ENCODE data around the gene IQSEC1. TPM values are rescaled to one million over a fixed set of nuclear protein-coding genes. Genes with fewer than 3 reads are reported as not detected.
A peak's percentile ranks its signal among the peaks of the same experiment; 100 is the strongest.

IQSEC1 gene
- total and polyA plus RNA-seq, 7 experiments from 2014 or later, result 21.1 to 163 (median 70.2) TPM

DNA sequence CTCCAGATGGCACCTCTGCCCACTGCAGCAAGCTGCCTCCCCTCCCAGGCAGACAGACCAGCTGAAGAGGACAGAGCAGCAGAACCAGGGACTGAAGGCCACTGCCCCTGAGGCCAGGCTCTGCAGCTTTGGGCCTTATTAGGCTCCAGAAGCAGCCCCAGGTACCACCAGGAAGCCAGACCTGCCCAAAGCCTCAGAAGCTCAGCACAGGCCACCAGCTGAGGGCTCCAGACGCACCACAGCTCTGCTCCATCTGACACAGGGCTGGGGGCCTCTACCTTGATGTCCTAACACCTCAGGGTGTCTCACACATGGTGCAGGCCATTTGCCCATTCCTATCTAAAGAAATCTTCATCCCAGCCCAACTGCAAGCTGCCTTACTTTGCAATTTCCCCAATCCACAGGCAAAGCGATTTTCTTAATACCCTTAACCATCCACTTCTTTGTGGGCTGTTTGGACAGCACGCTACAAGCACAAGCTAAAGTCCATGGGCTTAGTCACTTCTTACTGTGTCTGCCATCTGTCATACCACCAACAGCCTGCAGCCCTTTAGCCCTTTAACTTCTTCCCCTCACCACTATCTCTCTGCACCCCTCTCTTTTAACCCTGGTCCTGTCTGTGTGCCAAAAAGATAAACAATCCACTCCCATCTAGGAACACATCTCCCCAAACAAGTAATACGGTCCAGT, 112.1 kb downstream of the IQSEC1 start:
- Histone ChIP-seq H3K27me3 (ENCODE audit: control insufficient read depth in 2 of 2, insufficient read depth in 2 of 2, low read length in 2 of 2) (no peaks in the 10 kb centered on the region), H3K27ac (ENCODE audit: low read depth, low read length) (no peak overlapping the region), H3K4me1 (ENCODE audit: control insufficient read depth in 2 of 2, insufficient read depth in 2 of 2, low read length in 2 of 2) (peaks cover 38 to 67% of the 10 kb centered on the region in 2 donors), H3K4me3 (ENCODE audit: low read length) (no peak overlapping the region), H3K36me3 (ENCODE audit: control insufficient read depth in 2 of 3, insufficient read depth in 3 of 3, low read length in 3 of 3) (peaks cover 0 to 8% (median 0%) of the 10 kb centered on the region in 3 experiments), H3K9me3 (ENCODE audit: control insufficient read depth in 2 of 3, low read length in 3 of 3) (no peaks in the 10 kb centered on the region)
- H3K27ac Mint-ChIP-seq, result peak overlapping the region in 8 of 9 donors; percentile 18 to 83 (median 50)
- peak overlapping the region in 9 of 10 donors; percentile 0 to 87 (median 75) for H3K4me3 Mint-ChIP-seq
- H3K27me3 Mint-ChIP-seq, result no peaks in the 10 kb centered on the region
- ChIA-PET CTCF (interaction anchor here (0.7 to 0.8 kb wide), 2 partner anchors 13 to 130 kb away, joined by 3 to 4 read pairs; no protein-coding TSS in a partner anchor), POLR2A (interaction anchor here (1.4 to 3.5 kb wide), 2 partner anchors 11 to 15 kb away, joined by 4 to 13 read pairs; no protein-coding TSS in a partner anchor)
- DNase-seq (no peak), ATAC-seq (no peak)
- peaks cover 57 to 99% (median 91%) of the 10 kb centered on the region in 7 donors for H3K4me1 Mint-ChIP-seq
- no peaks in the 10 kb centered on the region for H3K9me3 Mint-ChIP-seq
- H3K36me3 Mint-ChIP-seq, result peaks cover 0 to 3% (median 0%) of the 10 kb centered on the region in 5 donors
- intact Hi-C loops (cut with micrococcal nuclease), result loop anchor here in 1 of 2 donors (10.0 kb wide), 1 partner anchor 1984 kb away; the partner anchor contains the start of gene NR2C2

- POLR2A ChIA-PET, result interaction anchor here (1.4 to 3.5 kb wide), 2 partner anchors 10 to 15 kb away, joined by 4 to 13 read pairs; no protein-coding TSS in a partner anchor
- intact Hi-C loops (cut with micrococcal nuclease), result loop anchor here in 1 of 2 donors (10.0 kb wide), 1 partner anchor 1984 kb away; the partner anchor contains the start of gene NR2C2
- ATAC-seq (no peak), DNase-seq (no peak)
- H3K27ac Mint-ChIP-seq, result peak overlapping the region in 8 of 9 donors; percentile 18 to 83 (median 64)
- no peaks in the 10 kb centered on the region for H3K9me3 ChIP-seq (ENCODE audit: control insufficient read depth in 2 of 3, low read length in 3 of 3)
- H3K36me3 ChIP-seq (ENCODE audit: control insufficient read depth in 2 of 3, insufficient read depth in 3 of 3, low read length in 3 of 3), result peaks cover 0 to 8% (median 0%) of the 10 kb centered on the region in 3 experiments
- H3K27ac ChIP-seq (ENCODE audit: low read depth, low read length), result no peak overlapping the region
- H3K27me3 ChIP-seq (ENCODE audit: control insufficient read depth in 2 of 2, insufficient read depth in 2 of 2, low read length in 2 of 2), result no peaks in the 10 kb centered on the region
- H3K4me3 Mint-ChIP-seq, result peak overlapping the region; percentile 37 to 87 (median 76)
- peaks cover 35 to 65% of the 10 kb centered on the region in 2 donors for H3K4me1 ChIP-seq (ENCODE audit: control insufficient read depth in 2 of 2, insufficient read depth in 2 of 2, low read length in 2 of 2)
- H3K4me3 ChIP-seq (ENCODE audit: low read length), result no peak overlapping the region
- CTCF ChIA-PET, result interaction anchor here (0.6 to 0.8 kb wide), 2 partner anchors 13 to 1332 kb away, joined by 3 read pairs; no protein-coding TSS in a partner anchor
- H3K4me1 Mint-ChIP-seq, result peaks cover 60 to 99% (median 90%) of the 10 kb centered on the region in 7 donors
- no peaks in the 10 kb centered on the region for H3K27me3 Mint-ChIP-seq
- H3K9me3 Mint-ChIP-seq, result no peaks in the 10 kb centered on the region
- peaks cover 0 to 3% (median 0%) of the 10 kb centered on the region in 5 donors for H3K36me3 Mint-ChIP-seq
These were observed 112.7 kb downstream of the IQSEC1 start for GRCh38 chr3:12960497-12960896.

DNA sequence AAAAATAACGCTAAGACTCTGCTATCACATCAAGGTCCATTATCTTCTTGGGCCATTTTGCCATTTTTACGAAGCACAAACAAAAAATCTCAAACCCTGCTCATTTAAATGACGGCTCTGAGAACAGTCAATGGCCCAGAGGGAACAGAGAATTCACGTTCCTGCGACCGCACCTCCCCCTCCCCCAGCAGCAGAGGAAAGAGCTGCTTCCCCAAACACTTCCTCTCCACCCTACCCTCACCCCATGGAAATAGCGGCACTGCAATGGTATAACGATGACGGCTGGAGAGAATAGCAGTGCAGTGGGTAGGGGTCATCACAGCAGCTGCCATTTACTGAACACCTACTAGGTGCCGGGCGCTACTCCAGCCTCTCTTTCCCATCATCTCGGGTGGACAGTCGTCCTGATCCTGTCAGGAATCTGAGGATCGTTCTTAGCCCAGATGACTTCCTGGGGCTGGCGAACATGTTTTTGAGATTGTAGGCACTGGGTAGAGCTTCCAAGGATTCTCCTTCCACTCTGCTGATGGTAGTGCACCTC, 113.3 kb downstream of the IQSEC1 start:
- peak overlapping the region in 9 of 10 donors; percentile 49 to 87 (median 75) for H3K4me3 Mint-ChIP-seq

GRCh38 chr3:12959410-12959809, 113.8 kb downstream of the IQSEC1 start:
- CTCF ChIA-PET, result no interaction called here
- H3K27ac ChIP-seq (ENCODE audit: low read depth, low read length), result no peak overlapping the region
- no peaks in the 10 kb centered on the region for H3K9me3 ChIP-seq (ENCODE audit: control insufficient read depth in 2 of 3, low read length in 3 of 3)
- peaks cover 0 to 11% (median 0%) of the 10 kb centered on the region in 3 experiments for H3K36me3 ChIP-seq (ENCODE audit: control insufficient read depth in 2 of 3, insufficient read depth in 3 of 3, low read length in 3 of 3)
- DNase-seq (no peak), ATAC-seq (no peak)
- Mint-ChIP-seq H3K4me1 (peaks cover 52 to 99% (median 90%) of the 10 kb centered on the region in 7 donors), H3K36me3 (peaks cover 0 to 3% (median 0%) of the 10 kb centered on the region in 5 donors), H3K9me3 (no peaks in the 10 kb centered on the region), H3K27me3 (no peaks in the 10 kb centered on the region), H3K4me3 (peak overlapping the region in 7 of 10 donors; percentile 49 to 87 (median 75)), H3K27ac (peak overlapping the region in 4 of 9 donors; percentile 28 to 57 (median 52))
- H3K27me3 ChIP-seq (ENCODE audit: control insufficient read depth in 2 of 2, insufficient read depth in 2 of 2, low read length in 2 of 2), result no peaks in the 10 kb centered on the region
- intact Hi-C loops (cut with micrococcal nuclease), result no loop called here
- POLR2A ChIA-PET, result no interaction called here
- H3K4me3 ChIP-seq (ENCODE audit: low read length), result no peak overlapping the region
- peaks cover 25 to 62% of the 10 kb centered on the region in 2 donors for H3K4me1 ChIP-seq (ENCODE audit: control insufficient read depth in 2 of 2, insufficient read depth in 2 of 2, low read length in 2 of 2)

More for the DNA sequence above, 113.3 kb downstream of the IQSEC1 start:
- peaks cover 0 to 3% (median 0%) of the 10 kb centered on the region in 5 donors for H3K36me3 Mint-ChIP-seq
- H3K27me3 ChIP-seq (ENCODE audit: control insufficient read depth in 2 of 2, insufficient read depth in 2 of 2, low read length in 2 of 2), result no peaks in the 10 kb centered on the region
- intact Hi-C loops (cut with micrococcal nuclease), result loop anchor here in 1 of 2 donors (10.0 kb wide), 1 partner anchor 1985 kb away; the partner anchor contains the start of gene NR2C2
- ATAC-seq, result peak; percentile 70
- no peaks in the 10 kb centered on the region for H3K9me3 Mint-ChIP-seq
- H3K4me1 Mint-ChIP-seq, result peaks cover 57 to 99% (median 90%) of the 10 kb centered on the region in 7 donors
- H3K36me3 ChIP-seq (ENCODE audit: control insufficient read depth in 2 of 3, insufficient read depth in 3 of 3, low read length in 3 of 3), result peaks cover 0 to 8% (median 0%) of the 10 kb centered on the region in 3 experiments
- H3K27ac Mint-ChIP-seq, result peak overlapping the region in 6 of 9 donors; percentile 28 to 83 (median 55)
- peaks cover 29 to 67% of the 10 kb centered on the region in 2 donors for H3K4me1 ChIP-seq (ENCODE audit: control insufficient read depth in 2 of 2, insufficient read depth in 2 of 2, low read length in 2 of 2)
- ChIA-PET CTCF (interaction anchor here (0.6 kb wide), 1 partner anchor 1331 kb away, joined by 3 read pairs; no protein-coding TSS in a partner anchor), POLR2A (interaction anchor here (1.4 to 3.5 kb wide), 2 partner anchors 10 to 14 kb away, joined by 4 to 13 read pairs; no protein-coding TSS in a partner anchor)
- H3K4me3 ChIP-seq (ENCODE audit: low read length), result no peak overlapping the region
- peak in 1 of 9 donors; percentile 10 for DNase-seq
- H3K27me3 Mint-ChIP-seq, result no peaks in the 10 kb centered on the region
- H3K9me3 ChIP-seq (ENCODE audit: control insufficient read depth in 2 of 3, low read length in 3 of 3), result no peaks in the 10 kb centered on the region
- peak overlapping the region; percentile 6 for H3K27ac ChIP-seq (ENCODE audit: low read depth, low read length)

- no peak overlapping the region for H3K27ac ChIP-seq (ENCODE audit: low read depth, low read length)
- ATAC-seq (no peak), DNase-seq (no peak)
- Mint-ChIP-seq H3K27me3 (no peaks in the 10 kb centered on the region), H3K4me3 (peak overlapping the region in 5 of 10 donors; percentile 9 to 87 (median 21)), H3K9me3 (no peaks in the 10 kb centered on the region), H3K36me3 (peaks cover 0 to 7% (median 3%) of the 10 kb centered on the region in 5 donors), H3K4me1 (peaks cover 43 to 98% (median 87%) of the 10 kb centered on the region in 7 donors), H3K27ac (peak overlapping the region in 5 of 9 donors; percentile 22 to 92 (median 87))
- intact Hi-C loops (cut with micrococcal nuclease), result no loop called here
- H3K9me3 ChIP-seq (ENCODE audit: control insufficient read depth in 2 of 3, low read length in 3 of 3), result no peaks in the 10 kb centered on the region
- H3K36me3 ChIP-seq (ENCODE audit: control insufficient read depth in 2 of 3, insufficient read depth in 3 of 3, low read length in 3 of 3), result peaks cover 0 to 22% (median 0%) of the 10 kb centered on the region in 3 experiments
- no peak overlapping the region for H3K4me3 ChIP-seq (ENCODE audit: low read length)
- H3K27me3 ChIP-seq (ENCODE audit: control insufficient read depth in 2 of 2, insufficient read depth in 2 of 2, low read length in 2 of 2), result no peaks in the 10 kb centered on the region
- POLR2A ChIA-PET, result interaction anchor here (0.6 kb wide), 1 partner anchor 1691 kb away, joined by 3 read pairs; no protein-coding TSS in a partner anchor
- H3K4me1 ChIP-seq (ENCODE audit: control insufficient read depth in 2 of 2, insufficient read depth in 2 of 2, low read length in 2 of 2), result peaks cover 12 to 49% of the 10 kb centered on the region in 2 donors
- CTCF ChIA-PET, result interaction anchor here (0.7 kb wide), 1 partner anchor 25 kb away, joined by 3 read pairs; no protein-coding TSS in a partner anchor
These were observed 115.1 kb downstream of the IQSEC1 start for GRCh38 chr3:12957824-12958792.

All from naive thymus-derived CD4-positive, alpha-beta T cell (primary cell).